Memory B cell (primary cell): ENCODE data around the gene GALNTL6.

Source experiments
- ATAC-seq: fragments of 150-1000 bp; cut with Tn5 transposase; 2 replicates; pipeline ENCODE4 v1.10.0; 2021; ENCODE audit warnings: low read depth, mild to moderate bottlenecking, moderate library complexity
- DNase-seq, 2 donors: peaks; one replicate each; pipeline ENCODE4 v3.0.0; 2022; ENCODE audit warnings: low spot score in 2 of 2
- H3K27ac Mint-ChIP-seq: one replicate; pipeline ENCODE4 v1.8.0; 2022; ENCODE audit warnings: mild to moderate bottlenecking, moderate library complexity, mixed read lengths
- H3K27me3 Mint-ChIP-seq: one replicate; pipeline ENCODE4 v1.8.0; 2022; ENCODE audit warnings: mixed read lengths
- H3K36me3 Mint-ChIP-seq: one replicate; pipeline ENCODE4 v1.8.0; 2022; ENCODE audit warnings: mild to moderate bottlenecking, mixed read lengths
- H3K4me1 Mint-ChIP-seq: one replicate; pipeline ENCODE4 v1.8.0; 2022; ENCODE audit warnings: mixed read lengths
- H3K4me3 Mint-ChIP-seq: one replicate; pipeline ENCODE4 v1.8.0; 2022; ENCODE audit warnings: mild to moderate bottlenecking, moderate library complexity, mixed read lengths
- H3K9me3 Mint-ChIP-seq: one replicate; pipeline ENCODE4 v1.8.0; 2022; ENCODE audit warnings: mixed read lengths

The GALNTL6 gene

GRCh38 chr4:172619218-172619617, 806.0 kb downstream of the GALNTL6 start:
- H3K27ac Mint-ChIP-seq, result no peak overlapping the region
- H3K4me3 Mint-ChIP-seq, result no peak overlapping the region
- DNase-seq, result no peak
- no peaks in the 10 kb centered on the region for H3K36me3 Mint-ChIP-seq
- H3K4me1 Mint-ChIP-seq, result no peaks in the 10 kb centered on the region
- no peaks in the 10 kb centered on the region for H3K9me3 Mint-ChIP-seq
- H3K27me3 Mint-ChIP-seq, result no peaks in the 10 kb centered on the region
- no peak for ATAC-seq

- H3K36me3 Mint-ChIP-seq, result no peaks in the 10 kb centered on the region
- H3K9me3 Mint-ChIP-seq, result no peaks in the 10 kb centered on the region
- no peak for ATAC-seq
- no peak for DNase-seq
- no peak overlapping the region for H3K27ac Mint-ChIP-seq
- no peaks in the 10 kb centered on the region for H3K4me1 Mint-ChIP-seq
- H3K4me3 Mint-ChIP-seq, result no peak overlapping the region
- no peaks in the 10 kb centered on the region for H3K27me3 Mint-ChIP-seq
Measured at GRCh38 chr4:172619798-172620197, 806.6 kb downstream of the GALNTL6 start.

- ATAC-seq (no peak), DNase-seq (no peak)
- H3K36me3 Mint-ChIP-seq, result no peaks in the 10 kb centered on the region
- no peak overlapping the region for H3K27ac Mint-ChIP-seq
- H3K4me1 Mint-ChIP-seq, result no peaks in the 10 kb centered on the region
- H3K27me3 Mint-ChIP-seq, result no peaks in the 10 kb centered on the region
- H3K4me3 Mint-ChIP-seq, result no peak overlapping the region
- no peaks in the 10 kb centered on the region for H3K9me3 Mint-ChIP-seq
Measured at GRCh38 chr4:172628263-172628662, 815.1 kb downstream of the GALNTL6 start.

GRCh38 chr4:172630280-172630679, 817.1 kb downstream of the GALNTL6 start:
- Mint-ChIP-seq H3K4me1 (no peaks in the 10 kb centered on the region), H3K4me3 (no peak overlapping the region), H3K9me3 (no peaks in the 10 kb centered on the region), H3K27me3 (no peaks in the 10 kb centered on the region), H3K36me3 (no peaks in the 10 kb centered on the region), H3K27ac (no peak overlapping the region)
- ATAC-seq, result no peak
- DNase-seq, result no peak

- Mint-ChIP-seq H3K27ac (no peak overlapping the region), H3K36me3 (no peaks in the 10 kb centered on the region), H3K4me3 (no peak overlapping the region), H3K27me3 (no peaks in the 10 kb centered on the region), H3K9me3 (no peaks in the 10 kb centered on the region), H3K4me1 (no peaks in the 10 kb centered on the region)
- ATAC-seq (no peak), DNase-seq (no peak)
Measured at GRCh38 chr4:172631832-172632231, 818.6 kb downstream of the GALNTL6 start.

- no peak overlapping the region for H3K4me3 Mint-ChIP-seq
- no peaks in the 10 kb centered on the region for H3K27me3 Mint-ChIP-seq
- H3K4me1 Mint-ChIP-seq, result no peaks in the 10 kb centered on the region
- no peak for ATAC-seq
- no peaks in the 10 kb centered on the region for H3K36me3 Mint-ChIP-seq
- DNase-seq, result no peak
- H3K9me3 Mint-ChIP-seq, result no peaks in the 10 kb centered on the region
- H3K27ac Mint-ChIP-seq, result no peak overlapping the region
Measured at GRCh38 chr4:172648471-172648870, 835.3 kb downstream of the GALNTL6 start.

- no peaks in the 10 kb centered on the region for H3K27me3 Mint-ChIP-seq
- no peak for ATAC-seq
Measured at GRCh38 chr4:172649143-172649542, 835.9 kb downstream of the GALNTL6 start.

GRCh38 chr4:172650758-172651530, 837.7 kb downstream of the GALNTL6 start:
- no peaks in the 10 kb centered on the region for H3K36me3 Mint-ChIP-seq
- no peak for DNase-seq
- ATAC-seq, result no peak
- H3K9me3 Mint-ChIP-seq, result no peaks in the 10 kb centered on the region
- no peak overlapping the region for H3K4me3 Mint-ChIP-seq
- no peak overlapping the region for H3K27ac Mint-ChIP-seq
- no peaks in the 10 kb centered on the region for H3K27me3 Mint-ChIP-seq
- H3K4me1 Mint-ChIP-seq, result no peaks in the 10 kb centered on the region

More at GRCh38 chr4:172649143-172649542, 835.9 kb downstream of the GALNTL6 start:
- Mint-ChIP-seq H3K4me1 (no peaks in the 10 kb centered on the region), H3K36me3 (no peaks in the 10 kb centered on the region), H3K4me3 (no peak overlapping the region), H3K27ac (no peak overlapping the region), H3K9me3 (no peaks in the 10 kb centered on the region)
- no peak for DNase-seq

GRCh38 chr4:172651961-172652360, 838.8 kb downstream of the GALNTL6 start:
- DNase-seq (no peak), ATAC-seq (no peak)
- H3K4me1 Mint-ChIP-seq, result no peaks in the 10 kb centered on the region
- H3K27me3 Mint-ChIP-seq, result no peaks in the 10 kb centered on the region
- H3K27ac Mint-ChIP-seq, result no peak overlapping the region
- H3K9me3 Mint-ChIP-seq, result no peaks in the 10 kb centered on the region
- H3K36me3 Mint-ChIP-seq, result no peaks in the 10 kb centered on the region
- no peak overlapping the region for H3K4me3 Mint-ChIP-seq

GRCh38 chr4:172652369-172652768, 839.2 kb downstream of the GALNTL6 start:
- H3K27me3 Mint-ChIP-seq, result no peaks in the 10 kb centered on the region
- DNase-seq (no peak), ATAC-seq (no peak)
- H3K27ac Mint-ChIP-seq, result no peak overlapping the region
- no peaks in the 10 kb centered on the region for H3K36me3 Mint-ChIP-seq
- H3K4me1 Mint-ChIP-seq, result no peaks in the 10 kb centered on the region
- no peak overlapping the region for H3K4me3 Mint-ChIP-seq
- H3K9me3 Mint-ChIP-seq, result no peaks in the 10 kb centered on the region

- no peak overlapping the region for H3K4me3 Mint-ChIP-seq
- H3K9me3 Mint-ChIP-seq, result peaks cover 1% of the 10 kb centered on the region
- DNase-seq (no peak), ATAC-seq (no peak)
- H3K27ac Mint-ChIP-seq, result no peak overlapping the region
- no peaks in the 10 kb centered on the region for H3K36me3 Mint-ChIP-seq
- no peaks in the 10 kb centered on the region for H3K4me1 Mint-ChIP-seq
- no peaks in the 10 kb centered on the region for H3K27me3 Mint-ChIP-seq
Measured at GRCh38 chr4:172653676-172654075, 840.5 kb downstream of the GALNTL6 start.

- Mint-ChIP-seq H3K9me3 (peaks cover 1% of the 10 kb centered on the region), H3K27ac (no peak overlapping the region), H3K36me3 (no peaks in the 10 kb centered on the region), H3K4me1 (no peaks in the 10 kb centered on the region), H3K27me3 (no peaks in the 10 kb centered on the region), H3K4me3 (no peak overlapping the region)
- ATAC-seq (no peak), DNase-seq (no peak)
Measured at GRCh38 chr4:172654457-172654856, 841.3 kb downstream of the GALNTL6 start.

- Mint-ChIP-seq H3K4me1 (no peaks in the 10 kb centered on the region), H3K27me3 (no peaks in the 10 kb centered on the region), H3K27ac (no peak overlapping the region), H3K9me3 (peaks cover 1% of the 10 kb centered on the region), H3K4me3 (no peak overlapping the region), H3K36me3 (no peaks in the 10 kb centered on the region)
- ATAC-seq (no peak), DNase-seq (no peak)
Measured at GRCh38 chr4:172656055-172656454, 842.9 kb downstream of the GALNTL6 start.

- peaks cover 1% of the 10 kb centered on the region for H3K9me3 Mint-ChIP-seq
- no peaks in the 10 kb centered on the region for H3K4me1 Mint-ChIP-seq
- no peak overlapping the region for H3K4me3 Mint-ChIP-seq
- H3K36me3 Mint-ChIP-seq, result no peaks in the 10 kb centered on the region
- H3K27ac Mint-ChIP-seq, result no peak overlapping the region
- H3K27me3 Mint-ChIP-seq, result no peaks in the 10 kb centered on the region
- DNase-seq, result no peak
- no peak for ATAC-seq
Measured at GRCh38 chr4:172657081-172657480, 843.9 kb downstream of the GALNTL6 start.

GRCh38 chr4:172660251-172660650, 847.0 kb downstream of the GALNTL6 start:
- Mint-ChIP-seq H3K36me3 (no peaks in the 10 kb centered on the region), H3K4me3 (no peak overlapping the region), H3K27ac (no peak overlapping the region), H3K27me3 (no peaks in the 10 kb centered on the region), H3K9me3 (peaks cover 1% of the 10 kb centered on the region), H3K4me1 (no peaks in the 10 kb centered on the region)
- DNase-seq (no peak), ATAC-seq (no peak)
